K562 (cell line): Measurements from ENCODE around the gene NMB. TPM values are rescaled to one million over a fixed set of nuclear protein-coding genes. Genes with fewer than 3 reads are reported as not detected.

Experiments used
- ATAC-seq: fragments of 200-7000 bp; cut with Tn5 transposase; 3 replicates; pipeline ENCODE4 v1.9.1; 2020; ENCODE audit warnings: moderate library complexity
- BruUV-seq: library from RNA; stranded (reverse); fragments of 400-500 nt; replicated peaks from 2 replicates; lab custom pipeline; 2021; lab: Mats Ljungman, UMichigan
- CTCF ChIA-PET: fragments of 300-600 bp; formaldehyde crosslinking; extraction: SDS; loops from one replicate; lab custom pipeline; 2021; ENCODE audit warnings: low intra/inter-chr PET ratio; lab: Yijun Ruan, JAX
- POLR2A ChIA-PET: fragments of 300-600, 350-650 bp; sonication (Branson Sonifier 250); formaldehyde crosslinking; extraction: SDS; loops from one replicate; lab custom pipeline; 2021; ENCODE audit warnings: antibody characterized with exemption, inconsistent platforms; lab: Yijun Ruan, JAX
- DNase-seq, 4 experiments: peaks; one replicate each; pipeline versions ENCODE4 v3.0.0 to v3.0.0-alpha.2; 2011 to 2018; ENCODE audit warnings: low spot score in 3 of 4, mixed read lengths in 3 of 4; ENCODE audit errors: extremely low read depth in 1 of 4
- FAIRE-seq: peaks from 2 replicates; lab custom pipeline; 2011; peaks lifted over from hg19 to GRCh38; lab: Jason Lieb, UNC
- H2AFZ ChIP-seq: 2 replicates; pipeline ENCODE4 v1.6.0; 2011; ENCODE audit warnings: low read depth, low read length, control low read depth, inconsistent platforms
- H3K27ac ChIP-seq: fragments of 200-600 bp; 3 replicates; pipeline ENCODE4 v1.8.0; 2011; ENCODE audit warnings: low read depth, mild to moderate bottlenecking, control low read depth, inconsistent platforms, low read length, moderate library complexity, mixed read lengths; ENCODE audit errors: extremely low read depth
- H3K27me3 ChIP-seq, 2 experiments: fragments of 300-600 bp in 1 of 2; 2 replicates in 1 of 2; 3 replicates in 1 of 2; pipeline versions ENCODE4 v1.6.0 to v1.8.0; 2011; ENCODE audit warnings: inconsistent platforms in 2 of 2, low read length in 2 of 2, mild to moderate bottlenecking in 1 of 2, mixed read lengths in 1 of 2, moderate library complexity in 1 of 2; ENCODE audit not compliant: control insufficient read depth in 2 of 2, insufficient read depth in 2 of 2
- H3K36me3 ChIP-seq: fragments of 300-600 bp; 3 replicates; pipeline ENCODE4 v1.8.0; 2011; ENCODE audit warnings: mild to moderate bottlenecking, low read length, inconsistent platforms; ENCODE audit not compliant: control insufficient read depth, insufficient read depth
- H3K4me1 ChIP-seq, 2 experiments: fragments of 200-600 bp in 1 of 2; replicated peaks in 1 of 2; 2 replicates in 1 of 2; 3 replicates in 1 of 2; pipeline versions ENCODE4 v1.5.1 to v1.8.0; 2011; ENCODE audit warnings: inconsistent platforms in 2 of 2, low read length in 2 of 2, mild to moderate bottlenecking in 1 of 2, mixed read lengths in 1 of 2, moderate library complexity in 1 of 2; ENCODE audit not compliant: control insufficient read depth in 2 of 2, insufficient read depth in 2 of 2
- H3K4me2 ChIP-seq: 2 replicates; pipeline ENCODE4 v1.6.1; 2011; ENCODE audit warnings: low read length, control low read depth, inconsistent platforms, mixed read lengths; ENCODE audit not compliant: insufficient read depth
- H3K4me3 ChIP-seq: fragments of 200-600 bp; sonication (generic), shearing (Covaris generic); 2 replicates; pipeline ENCODE4 v1.5.1; 2016; ENCODE audit warnings: control low read depth, inconsistent platforms
- H3K79me2 ChIP-seq: fragments of 200-600 bp; 3 replicates; pipeline ENCODE4 v1.8.0; 2011; ENCODE audit warnings: low read length, inconsistent platforms; ENCODE audit not compliant: control insufficient read depth, insufficient read depth
- H3K9ac ChIP-seq, 2 experiments: 2 replicates each; pipeline versions ENCODE4 v1.6.0 to v1.6.1; 2011; ENCODE audit warnings: low read depth in 2 of 2, low read length in 2 of 2, control low read depth in 1 of 2, inconsistent platforms in 1 of 2, mild to moderate bottlenecking in 1 of 2, mixed read lengths in 1 of 2; ENCODE audit not compliant: insufficient read depth in 1 of 2
- H3K9me1 ChIP-seq: one replicate; pipeline ENCODE4 v1.6.0; 2011; ENCODE audit warnings: inconsistent platforms, mild to moderate bottlenecking, low read length, moderate library complexity; ENCODE audit not compliant: control insufficient read depth, insufficient read depth
- H3K9me3 ChIP-seq: replicated peaks from 2 replicates; pipeline ENCODE4 v1.5.1; 2011; ENCODE audit warnings: low read depth, low read length, inconsistent platforms; ENCODE audit not compliant: control insufficient read depth, insufficient read depth
- H4K20me1 ChIP-seq: replicated peaks from 2 replicates; pipeline ENCODE4 v1.6.1; 2011; ENCODE audit warnings: low read length, inconsistent platforms, mixed read lengths; ENCODE audit not compliant: control insufficient read depth, insufficient read depth
- BRD4 ChIP-seq: fragments of 200-600 bp; sonication (generic); IDR thresholded peaks from 2 replicates; pipeline ENCODE4 v1.6.1; 2017; ENCODE audit warnings: inconsistent platforms
- BRF1 ChIP-seq: IDR thresholded peaks from 3 replicates; pipeline ENCODE4 v1.6.1; 2011; ENCODE audit warnings: borderline replicate concordance, mild to moderate bottlenecking; ENCODE audit not compliant: insufficient read length; ENCODE audit errors: extremely low read depth
- FOXO4 ChIP-seq: fragments of 450-650 bp; formaldehyde crosslinking; IDR thresholded peaks from 2 replicates; pipeline ENCODE4 v1.4.0; 2020; ENCODE audit warnings: mild to moderate bottlenecking, moderate library complexity
- HDAC1 ChIP-seq, 2 experiments: fragments of 450-650 bp; IDR thresholded peaks; 2 replicates each; pipeline ENCODE4 v1.6.1; 2016 to 2017; ENCODE audit warnings: inconsistent platforms in 1 of 2, mild to moderate bottlenecking in 1 of 2, moderate library complexity in 1 of 2
- MLX ChIP-seq, 2 experiments: fragments of 450-650 bp in 1 of 2; sonication (generic) in 1 of 2; formaldehyde crosslinking; conservative IDR thresholded peaks; 2 replicates each; pipeline versions ENCODE4 v1.4.0 to v1.8.1; 2020 to 2022; ENCODE audit warnings: mild to moderate bottlenecking in 1 of 2, missing genetic modification reagents in 1 of 2
- POLR2A ChIP-seq: fragments of 450-650 bp; conservative IDR thresholded peaks from 2 replicates; pipeline ENCODE4 v1.6.1; 2016
- USF1 ChIP-seq: sonication (generic); formaldehyde crosslinking; IDR thresholded peaks from 2 replicates; pipeline ENCODE4 v1.9.0; 2022; ENCODE audit warnings: mild to moderate bottlenecking, missing genetic modification reagents
- ZBTB26 ChIP-seq: fragments of 450-650 bp; formaldehyde crosslinking; IDR thresholded peaks from 2 replicates; pipeline ENCODE4 v1.4.0; 2022; ENCODE audit warnings: missing genetic modification characterization
- ZNF121 ChIP-seq: sonication (generic); formaldehyde crosslinking; conservative IDR thresholded peaks from 2 replicates; pipeline ENCODE4 v1.8.0; 2022; ENCODE audit warnings: missing genetic modification reagents
- ZNF263 ChIP-seq: sonication (generic); formaldehyde crosslinking; IDR thresholded peaks from 2 replicates; pipeline ENCODE4 v1.8.0; 2022; ENCODE audit warnings: mild to moderate bottlenecking, missing genetic modification reagents, borderline replicate concordance
- ZNF3 ChIP-seq: fragments of 250-450 bp; sonication (Bioruptor Pico); IDR thresholded peaks from 2 replicates; pipeline ENCODE4 v1.5.0; 2021; ENCODE audit warnings: mild to moderate bottlenecking, moderate library complexity
- ZNF778 ChIP-seq: fragments of 450-650 bp; formaldehyde crosslinking; IDR thresholded peaks from 2 replicates; pipeline ENCODE4 v1.4.0; 2020; ENCODE audit warnings: mild to moderate bottlenecking, moderate library complexity
- WGBS: fragments of 100-300 bp; shearing (Covaris generic); methylation state at CpG from one replicate; pipeline ENCODE4 v1.1.6; 2016; ENCODE audit warnings: low coverage, mixed read lengths; ENCODE audit not compliant: insufficient coverage; ENCODE audit errors: missing lambda C conversion rate; 5-methylcytosine and 5-hydroxymethylcytosine counted together
- in situ Hi-C: fragments of 300-500 bp; cut with MboI; formaldehyde crosslinking; loops from 4 replicates; pipeline ENCODE4 v1.15.0; 2018; ENCODE audit warnings: inconsistent platforms, mixed read lengths
- intact Hi-C: fragments of 100-400 bp; cut with micrococcal nuclease; formaldehyde crosslinking; loops from 2 replicates; pipeline ENCODE4 v1.14.2; 2022
- polyA plus RNA-seq, 8 experiments: library from polyadenylated mRNA; depleted of rRNA in 4 of 8; stranded (reverse) in 5 of 8; unstranded in 3 of 8; fragments of >200 nt; fragmentation: Nextera tagmentation in 2 of 8; fragmentation: Illumina TruSeq in 1 of 8; extraction: Ambion mirVana in 2 of 8; extraction: Trizol in 1 of 8; gene quantifications; 2 replicates each; pipeline versions ENCODE4 v1.2.1 to v1.2.3, GENCODE V29; 2011 to 2014; ENCODE audit warnings: inconsistent platforms in 1 of 8, missing spikeins in 1 of 8
- total RNA-seq, 7 experiments: library from RNA; depleted of rRNA in 6 of 7; stranded (reverse); fragments of >200 nt in 6 of 7; fragmentation: Illumina TruSeq in 2 of 7; extraction: Trizol in 2 of 7; gene quantifications; 2 replicates each; pipeline versions ENCODE4 v1.2.1 to v1.2.3, GENCODE V29; 2011 to 2021; ENCODE audit warnings: low replicate concordance in 1 of 7

The NMB gene
- total and polyA plus RNA-seq, 9 of the 15 experiments (the other 6 are each of a cell fraction or from before 2014, with no cell fraction given) = 0.06 to 0.16 (median 0.09) TPM; not detected in 5

- 45% methylated on average over 4 of the region's 4 CpGs for WGBS
- no peak for FAIRE-seq
- DNase-seq = no peak
- peaks cover 8% of the 10 kb centered on the region; the same call in 2 of the 3 replicates for H3K36me3 ChIP-seq
- ChIA-PET CTCF (no interaction called here), POLR2A (interaction anchor here (0.6 to 1.4 kb wide), 3 partner anchors 44 to 457 kb away, joined by 3 read pairs; no protein-coding TSS in a partner anchor)
- in situ Hi-C loops (no loop called here), intact Hi-C loops (no loop called here)
- TF ChIP-seq USF1 (CRISPR knock-in tag) (no peak), BRD4 (no peak), POLR2A (peak; percentile 14; the same call in 1 of the 2 replicates), ZBTB26 (CRISPR knock-in tag) (no peak), ZNF121 (CRISPR knock-in tag) (no peak), BRF1 (no peak), FOXO4 (CRISPR knock-in tag) (no peak), HDAC1 (IDR thresholded peaks at IDR 0.05) (no peak), ZNF778 (no peak), ZNF263 (CRISPR knock-in tag) (peak; percentile 74), MLX (CRISPR knock-in tag; conservative IDR thresholded peaks at IDR 0.05) (no peak), ZNF3 (CRISPR knock-in tag) (no peak)
- H3K4me2 ChIP-seq = no peak overlapping the region
- no peaks in the 10 kb centered on the region for H3K79me2 ChIP-seq
- H3K9ac ChIP-seq = no peak overlapping the region
- H3K9me1 ChIP-seq = no peaks in the 10 kb centered on the region
- H3K4me3 ChIP-seq = no peak overlapping the region
- no peaks in the 10 kb centered on the region for H3K27me3 ChIP-seq
- H3K4me1 ChIP-seq = peaks cover 0 to 5% of the 10 kb centered on the region in 2 experiments; a peak in 2 of 5 replicates
- no peak overlapping the region for H2AFZ ChIP-seq
- ATAC-seq = no peak
- H3K27ac ChIP-seq = no peak overlapping the region
- H3K9me3 ChIP-seq = no peaks in the 10 kb centered on the region
- no peaks in the 10 kb centered on the region for H4K20me1 ChIP-seq
- no TSS peak for BruUV-seq
These were observed 2.1 kb upstream of the NMB start for GRCh38 chr15:84659904-84660781.
